ENCODE measurements around the gene STARD10. TPM values are rescaled to one million over a fixed set of nuclear protein-coding genes. Genes with fewer than 3 reads are reported as not detected.

Gene STARD10
- total and polyA plus RNA-seq, 4 donors: 70.5 to 328 (median 232) TPM

DNA sequence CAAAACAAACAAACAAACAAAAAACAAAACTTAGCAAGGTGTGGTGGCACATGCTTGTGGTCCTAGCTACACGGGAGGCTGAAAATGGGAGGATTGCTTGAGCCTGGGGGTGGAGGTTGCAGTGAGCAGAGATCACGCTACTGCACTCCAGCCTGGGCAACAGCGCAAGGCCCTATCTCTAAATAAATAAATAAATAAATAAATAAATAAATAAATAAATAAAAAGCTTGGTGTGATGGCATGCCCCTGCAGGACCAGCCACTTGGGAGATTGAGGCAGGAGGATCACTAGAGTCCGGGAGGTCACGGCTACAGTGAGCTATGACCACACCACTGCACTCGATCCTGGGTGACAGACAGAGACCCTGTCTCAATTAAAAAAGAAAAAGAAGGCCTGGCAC lies 9.0 kb upstream of the STARD10 start (continued):
- TF ChIP-seq, protein P1, sequence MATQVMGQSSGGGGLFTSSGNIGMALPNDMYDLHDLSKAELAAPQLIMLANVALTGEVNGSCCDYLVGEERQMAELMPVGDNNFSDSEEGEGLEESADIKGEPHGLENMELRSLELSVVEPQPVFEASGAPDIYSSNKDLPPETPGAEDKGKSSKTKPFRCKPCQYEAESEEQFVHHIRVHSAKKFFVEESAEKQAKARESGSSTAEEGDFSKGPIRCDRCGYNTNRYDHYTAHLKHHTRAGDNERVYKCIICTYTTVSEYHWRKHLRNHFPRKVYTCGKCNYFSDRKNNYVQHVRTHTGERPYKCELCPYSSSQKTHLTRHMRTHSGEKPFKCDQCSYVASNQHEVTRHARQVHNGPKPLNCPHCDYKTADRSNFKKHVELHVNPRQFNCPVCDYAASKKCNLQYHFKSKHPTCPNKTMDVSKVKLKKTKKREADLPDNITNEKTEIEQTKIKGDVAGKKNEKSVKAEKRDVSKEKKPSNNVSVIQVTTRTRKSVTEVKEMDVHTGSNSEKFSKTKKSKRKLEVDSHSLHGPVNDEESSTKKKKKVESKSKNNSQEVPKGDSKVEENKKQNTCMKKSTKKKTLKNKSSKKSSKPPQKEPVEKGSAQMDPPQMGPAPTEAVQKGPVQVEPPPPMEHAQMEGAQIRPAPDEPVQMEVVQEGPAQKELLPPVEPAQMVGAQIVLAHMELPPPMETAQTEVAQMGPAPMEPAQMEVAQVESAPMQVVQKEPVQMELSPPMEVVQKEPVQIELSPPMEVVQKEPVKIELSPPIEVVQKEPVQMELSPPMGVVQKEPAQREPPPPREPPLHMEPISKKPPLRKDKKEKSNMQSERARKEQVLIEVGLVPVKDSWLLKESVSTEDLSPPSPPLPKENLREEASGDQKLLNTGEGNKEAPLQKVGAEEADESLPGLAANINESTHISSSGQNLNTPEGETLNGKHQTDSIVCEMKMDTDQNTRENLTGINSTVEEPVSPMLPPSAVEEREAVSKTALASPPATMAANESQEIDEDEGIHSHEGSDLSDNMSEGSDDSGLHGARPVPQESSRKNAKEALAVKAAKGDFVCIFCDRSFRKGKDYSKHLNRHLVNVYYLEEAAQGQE (IDR thresholded peaks at IDR 0.05): no peak
- TF ChIP-seq SP1 (IDR thresholded peaks at IDR 0.05) (no peak), FOXA1 (IDR thresholded peaks at IDR 0.05) (no peak), GABPA (IDR thresholded peaks at IDR 0.05 in 1 of 2, conservative IDR thresholded peaks at IDR 0.05 in 1 of 2) (no peak), YY1 (IDR thresholded peaks at IDR 0.05) (no peak), RAD21 (IDR thresholded peaks at IDR 0.05) (no peak), EGR1 (IDR thresholded peaks at IDR 0.05; ENCODE audit: low read depth in 2 of 2) (no peak), HNF4A (conservative IDR thresholded peaks at IDR 0.05) (no peak), NR2F2 (IDR thresholded peaks at IDR 0.05) (no peak), FOXA2 (IDR thresholded peaks at IDR 0.05) (no peak), RXRA (IDR thresholded peaks at IDR 0.05) (no peak)

DNA sequence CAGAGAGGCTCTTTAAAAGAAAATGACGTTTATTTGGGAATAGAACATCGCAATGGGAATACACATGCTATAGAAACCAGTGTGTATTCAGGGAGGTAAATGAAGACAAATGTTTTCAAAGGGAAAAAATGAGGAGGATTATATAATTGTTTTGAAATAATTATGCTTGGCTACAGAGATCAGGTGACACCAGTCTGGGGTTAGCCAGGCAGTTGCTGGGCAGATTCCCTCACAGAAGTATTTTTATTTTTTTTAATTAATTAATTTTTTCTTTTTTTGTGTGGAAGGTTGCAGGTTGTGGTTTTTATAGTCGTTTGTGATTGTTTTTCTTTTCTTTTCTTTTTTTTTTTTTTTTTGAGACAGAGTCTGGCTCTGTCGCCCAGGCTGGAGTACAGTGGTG lies 5.6 kb upstream of the STARD10 start:
- no peak for DNase-seq (ENCODE audit: low spot score)
- TF ChIP-seq HNF4G (IDR thresholded peaks at IDR 0.05) (no peak), EGR1 (IDR thresholded peaks at IDR 0.05; ENCODE audit: low read depth in 2 of 2) (no peak), HNF4A (conservative IDR thresholded peaks at IDR 0.05) (no peak), RAD21 (IDR thresholded peaks at IDR 0.05) (no peak), FOXA2 (IDR thresholded peaks at IDR 0.05) (no peak), RXRA (IDR thresholded peaks at IDR 0.05) (no peak), SP1 (IDR thresholded peaks at IDR 0.05) (no peak), NR2F2 (IDR thresholded peaks at IDR 0.05) (no peak), YY1 (IDR thresholded peaks at IDR 0.05) (no peak)
- TF ChIP-seq, protein P1 (IDR thresholded peaks at IDR 0.05): no peak
- TF ChIP-seq, protein P2, sequence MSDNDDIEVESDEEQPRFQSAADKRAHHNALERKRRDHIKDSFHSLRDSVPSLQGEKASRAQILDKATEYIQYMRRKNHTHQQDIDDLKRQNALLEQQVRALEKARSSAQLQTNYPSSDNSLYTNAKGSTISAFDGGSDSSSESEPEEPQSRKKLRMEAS (IDR thresholded peaks at IDR 0.05): no peak
- TF ChIP-seq, protein P3, sequence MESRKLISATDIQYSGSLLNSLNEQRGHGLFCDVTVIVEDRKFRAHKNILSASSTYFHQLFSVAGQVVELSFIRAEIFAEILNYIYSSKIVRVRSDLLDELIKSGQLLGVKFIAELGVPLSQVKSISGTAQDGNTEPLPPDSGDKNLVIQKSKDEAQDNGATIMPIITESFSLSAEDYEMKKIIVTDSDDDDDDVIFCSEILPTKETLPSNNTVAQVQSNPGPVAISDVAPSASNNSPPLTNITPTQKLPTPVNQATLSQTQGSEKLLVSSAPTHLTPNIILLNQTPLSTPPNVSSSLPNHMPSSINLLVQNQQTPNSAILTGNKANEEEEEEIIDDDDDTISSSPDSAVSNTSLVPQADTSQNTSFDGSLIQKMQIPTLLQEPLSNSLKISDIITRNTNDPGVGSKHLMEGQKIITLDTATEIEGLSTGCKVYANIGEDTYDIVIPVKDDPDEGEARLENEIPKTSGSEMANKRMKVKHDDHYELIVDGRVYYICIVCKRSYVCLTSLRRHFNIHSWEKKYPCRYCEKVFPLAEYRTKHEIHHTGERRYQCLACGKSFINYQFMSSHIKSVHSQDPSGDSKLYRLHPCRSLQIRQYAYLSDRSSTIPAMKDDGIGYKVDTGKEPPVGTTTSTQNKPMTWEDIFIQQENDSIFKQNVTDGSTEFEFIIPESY (IDR thresholded peaks at IDR 0.05): no peak
- TF ChIP-seq, protein P4, sequence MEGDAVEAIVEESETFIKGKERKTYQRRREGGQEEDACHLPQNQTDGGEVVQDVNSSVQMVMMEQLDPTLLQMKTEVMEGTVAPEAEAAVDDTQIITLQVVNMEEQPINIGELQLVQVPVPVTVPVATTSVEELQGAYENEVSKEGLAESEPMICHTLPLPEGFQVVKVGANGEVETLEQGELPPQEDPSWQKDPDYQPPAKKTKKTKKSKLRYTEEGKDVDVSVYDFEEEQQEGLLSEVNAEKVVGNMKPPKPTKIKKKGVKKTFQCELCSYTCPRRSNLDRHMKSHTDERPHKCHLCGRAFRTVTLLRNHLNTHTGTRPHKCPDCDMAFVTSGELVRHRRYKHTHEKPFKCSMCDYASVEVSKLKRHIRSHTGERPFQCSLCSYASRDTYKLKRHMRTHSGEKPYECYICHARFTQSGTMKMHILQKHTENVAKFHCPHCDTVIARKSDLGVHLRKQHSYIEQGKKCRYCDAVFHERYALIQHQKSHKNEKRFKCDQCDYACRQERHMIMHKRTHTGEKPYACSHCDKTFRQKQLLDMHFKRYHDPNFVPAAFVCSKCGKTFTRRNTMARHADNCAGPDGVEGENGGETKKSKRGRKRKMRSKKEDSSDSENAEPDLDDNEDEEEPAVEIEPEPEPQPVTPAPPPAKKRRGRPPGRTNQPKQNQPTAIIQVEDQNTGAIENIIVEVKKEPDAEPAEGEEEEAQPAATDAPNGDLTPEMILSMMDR (IDR thresholded peaks at IDR 0.05; ENCODE audit: low read depth, low read length, missing input control): no peak
- Histone ChIP-seq H3K27ac (ENCODE audit: low read depth in 1 of 2, low read length in 2 of 2) (no peak overlapping the region), H3K4me3 (ENCODE audit: low read depth in 1 of 3, low read length in 3 of 3) (no peak overlapping the region), H3K9ac (ENCODE audit: low read depth in 1 of 2, low read length in 2 of 2) (no peak overlapping the region), H3K36me3 (ENCODE audit: control insufficient read depth in 4 of 4, insufficient read depth in 3 of 4, low read depth in 1 of 4, low read length in 3 of 4) (no peaks in the 10 kb centered on the region), H3K9me3 (ENCODE audit: control insufficient read depth in 4 of 4, low read length in 3 of 4) (no peaks in the 10 kb centered on the region), H3K27me3 (ENCODE audit: control insufficient read depth in 4 of 4, insufficient read depth in 4 of 4, low read length in 3 of 4) (no peaks in the 10 kb centered on the region), H3K4me1 (ENCODE audit: control insufficient read depth in 4 of 4, insufficient read depth in 4 of 4, low read length in 3 of 4) (peaks cover 0 to 4% (median 3%) of the 10 kb centered on the region in 4 donors)
- WGBS: 75% methylated on average over 4 of the region's 4 CpGs
